GM23338 (cell line): Measurements from ENCODE around the gene KIRREL3. TPM values are rescaled to one million over a fixed set of nuclear protein-coding genes. Genes with fewer than 3 reads are reported as not detected.

Experiments
- ATAC-seq: fragments of 200-7000 bp; cut with Tn5 transposase; 3 replicates; pipeline ENCODE4 v1.9.1; 2020
- DNase-seq: peaks from one replicate; pipeline ENCODE4 v3.0.0-alpha.2; 2015; ENCODE audit warnings: low spot score
- H2AFZ ChIP-seq: fragments of 200-600 bp; sonication (generic); 2 replicates; pipeline ENCODE4 v1.8.0; 2016; ENCODE audit warnings: antibody characterized with exemption, mild to moderate bottlenecking, moderate library complexity
- H3F3A ChIP-seq: fragments of 200-600 bp; sonication (generic); replicated peaks from 2 replicates; pipeline ENCODE4 v1.8.0; 2017; ENCODE audit warnings: antibody characterized with exemption, mixed run types, low read depth
- H3K27ac ChIP-seq: fragments of 200-600 bp; sonication (generic); 2 replicates; pipeline ENCODE4 v1.6.1; 2016; ENCODE audit warnings: low read depth
- H3K27me3 ChIP-seq: fragments of 200-600 bp; sonication (generic); 2 replicates; pipeline ENCODE4 v1.8.0; 2016; ENCODE audit warnings: mild to moderate bottlenecking, mixed run types, moderate library complexity; ENCODE audit not compliant: insufficient read depth
- H3K36me3 ChIP-seq: fragments of 200-600 bp; sonication (generic); 2 replicates; pipeline ENCODE4 v1.8.0; 2016; ENCODE audit warnings: mild to moderate bottlenecking; ENCODE audit not compliant: insufficient read depth
- H3K4me1 ChIP-seq: fragments of 200-600 bp; sonication (generic); 2 replicates; pipeline ENCODE4 v1.8.0; 2016; ENCODE audit warnings: mild to moderate bottlenecking, moderate library complexity; ENCODE audit not compliant: insufficient read depth
- H3K4me2 ChIP-seq: fragments of 200-600 bp; sonication (generic); 2 replicates; pipeline ENCODE4 v1.7.1; 2017; ENCODE audit warnings: mixed run types
- H3K4me3 ChIP-seq: fragments of 200-600 bp; sonication (generic); 2 replicates; pipeline ENCODE4 v1.6.1; 2016; ENCODE audit warnings: mixed run types
- H3K79me2 ChIP-seq: fragments of 200-600 bp; sonication (generic); replicated peaks from 2 replicates; pipeline ENCODE4 v1.8.0; 2017; ENCODE audit warnings: mild to moderate bottlenecking; ENCODE audit not compliant: insufficient read depth
- H3K9me2 ChIP-seq: fragments of 200-600 bp; sonication (generic); 2 replicates; pipeline ENCODE4 v1.8.0; 2017; ENCODE audit not compliant: insufficient read depth
- H4K20me1 ChIP-seq: fragments of 200-600 bp; sonication (generic); replicated peaks from 2 replicates; pipeline ENCODE4 v1.8.0; 2017; ENCODE audit warnings: mild to moderate bottlenecking; ENCODE audit not compliant: insufficient read depth
- H3K27ac Mint-ChIP-seq: 2 replicates; pipeline ENCODE4 v1.8.0; 2020; ENCODE audit warnings: inconsistent platforms, mild to moderate bottlenecking, moderate library complexity, mixed read lengths
- H3K27me3 Mint-ChIP-seq: 3 replicates; pipeline ENCODE4 v1.8.0; 2022; ENCODE audit warnings: low read depth, mild to moderate bottlenecking, moderate library complexity, mixed read lengths, inconsistent platforms; ENCODE audit not compliant: insufficient read depth, poor library complexity
- H3K36me3 Mint-ChIP-seq: 3 replicates; pipeline ENCODE4 v1.8.0; 2021; ENCODE audit warnings: low read depth, mild to moderate bottlenecking, inconsistent platforms, moderate library complexity, mixed read lengths
- H3K4me1 Mint-ChIP-seq: 3 replicates; pipeline ENCODE4 v1.8.0; 2020; ENCODE audit warnings: mild to moderate bottlenecking, inconsistent platforms, mixed read lengths
- H3K4me3 Mint-ChIP-seq: 3 replicates; pipeline ENCODE4 v1.8.0; 2021; ENCODE audit warnings: moderate library complexity, mild to moderate bottlenecking, inconsistent platforms, mixed read lengths
- H3K9me3 Mint-ChIP-seq: 3 replicates; pipeline ENCODE4 v1.8.0; 2020; ENCODE audit warnings: moderate library complexity, mild to moderate bottlenecking, inconsistent platforms, mixed read lengths
- CREB1 ChIP-seq: fragments of 250-450 bp; sonication (Bioruptor Pico); IDR thresholded peaks from 2 replicates; pipeline ENCODE4 v1.5.0; 2020; ENCODE audit warnings: low read depth, mild to moderate bottlenecking, moderate library complexity
- ETS1 ChIP-seq: IDR thresholded peaks from 2 replicates; pipeline ENCODE4 v1.6.1; 2016; ENCODE audit warnings: antibody characterized with exemption
- EZH2 ChIP-seq: fragments of 200-600 bp; sonication (generic); IDR thresholded peaks from one replicate; pipeline ENCODE4 v1.8.0; 2017; ENCODE audit warnings: antibody characterized with exemption, mild to moderate bottlenecking, low read depth; ENCODE audit not compliant: unreplicated experiment
- JUNB ChIP-seq: IDR thresholded peaks from one replicate; pipeline ENCODE4 v1.6.1; 2016; ENCODE audit warnings: antibody characterized with exemption; ENCODE audit not compliant: unreplicated experiment
- NANOG ChIP-seq: IDR thresholded peaks from 2 replicates; pipeline ENCODE4 v1.6.1; 2016; ENCODE audit warnings: antibody characterized with exemption, borderline replicate concordance
- REST ChIP-seq: IDR thresholded peaks from one replicate; pipeline ENCODE4 v1.6.1; 2018; ENCODE audit warnings: antibody characterized with exemption; ENCODE audit not compliant: unreplicated experiment
- ZNF114 ChIP-seq: fragments of 250-450 bp; sonication (Bioruptor Pico); IDR thresholded peaks from 2 replicates; pipeline ENCODE4 v1.5.0; 2020; ENCODE audit warnings: mild to moderate bottlenecking, moderate library complexity
- ZNF462 ChIP-seq: fragments of 250-450 bp; sonication (Bioruptor Pico); IDR thresholded peaks from 2 replicates; pipeline ENCODE4 v1.5.0; 2020; ENCODE audit warnings: mild to moderate bottlenecking, moderate library complexity
- polyA plus RNA-seq: library from polyadenylated mRNA; unstranded; fragments of >200 nt; fragmentation: Nextera tagmentation; extraction: Ambion mirVana; gene quantifications from 2 replicates; pipeline ENCODE4 v1.2.1, GENCODE V29; 2016
- total RNA-seq: library from RNA; depleted of rRNA; stranded (reverse); fragments of >200 nt; shearing (Covaris generic); gene quantifications from 2 replicates; pipeline ENCODE4 v1.2.3, GENCODE V29; 2014

KIRREL3 gene
- total and polyA plus RNA-seq, 2 experiments from 2014 or later = 0.13 to 1.5 TPM

- TF ChIP-seq ETS1 (no peak), NANOG (no peak), CREB1 (CRISPR knock-in tag) (no peak), REST (no peak), EZH2 (no peak)
Observed at GRCh38 chr11:126888115-126888712, 112.4 kb downstream of the KIRREL3 start (continued).

- H3K4me3 Mint-ChIP-seq = no peak overlapping the region
- Histone ChIP-seq H3K4me1 (peaks cover 11% of the 10 kb centered on the region), H3K36me3 (no peaks in the 10 kb centered on the region), H4K20me1 (no peaks in the 10 kb centered on the region), H3K79me2 (no peaks in the 10 kb centered on the region), H3K4me3 (no peak overlapping the region), H3F3A (no peaks in the 10 kb centered on the region), H2AFZ (no peak overlapping the region), H3K9me2 (peaks cover 18% of the 10 kb centered on the region; the same call in 1 of the 2 replicates), H3K27ac (no peak overlapping the region), H3K4me2 (no peak overlapping the region), H3K27me3 (no peaks in the 10 kb centered on the region)
- peaks cover 29% of the 10 kb centered on the region for H3K4me1 Mint-ChIP-seq
- H3K27ac Mint-ChIP-seq = no peak overlapping the region
- no peaks in the 10 kb centered on the region for H3K9me3 Mint-ChIP-seq
- no peaks in the 10 kb centered on the region for H3K36me3 Mint-ChIP-seq
- peaks cover 4% of the 10 kb centered on the region for H3K27me3 Mint-ChIP-seq
- ATAC-seq (no peak), DNase-seq (no peak)
- TF ChIP-seq EZH2 (no peak), REST (no peak), ZNF114 (CRISPR knock-in tag) (no peak), ZNF462 (no peak), JUNB (no peak)
Observed at GRCh38 chr11:126886636-126887035, 113.9 kb downstream of the KIRREL3 start.
